ENCODE measurements around the gene ZNF385C. TPM values are rescaled to one million over a fixed set of nuclear protein-coding genes. Genes with fewer than 3 reads are reported as not detected.

Gene ZNF385C
- total RNA-seq, 4 donors from 2014 or later = 0.53 to 1.3 TPM; not detected in 2

GRCh38 chr17:42120770-42121769 is 22.8 kb upstream of the ZNF385C start, which contains the start of gene KAT2A:
Gene KAT2A, minus strand, starts transcription at chr17:42121367. Its CDS starts 63 bp downstream, at chr17:42121304.
- peak; percentile 76 to 91 (median 87) for DNase-seq
- peak within 1 kb of the TSS; percentile 70 to 95 (median 90) for H3K4me3 ChIP-seq
- H3K27me3 ChIP-seq = no peaks in the 10 kb centered on the region
- TF ChIP-seq POLR2A (IDR thresholded peaks at IDR 0.05) (peak in 1 of 2 donors; percentile 22), CTCF (IDR thresholded peaks at IDR 0.05) (no peak)
- H3K4me1 ChIP-seq = peaks cover 0 to 37% (median 4%) of the 10 kb centered on the region in 4 donors
- H3K9me3 ChIP-seq = no peaks in the 10 kb centered on the region
- peak within 1 kb of the TSS; percentile 41 to 87 (median 83) for H3K27ac ChIP-seq
- peaks cover 0 to 13% (median 0%) of the 10 kb centered on the region in 3 donors for H3K36me3 ChIP-seq

DNA sequence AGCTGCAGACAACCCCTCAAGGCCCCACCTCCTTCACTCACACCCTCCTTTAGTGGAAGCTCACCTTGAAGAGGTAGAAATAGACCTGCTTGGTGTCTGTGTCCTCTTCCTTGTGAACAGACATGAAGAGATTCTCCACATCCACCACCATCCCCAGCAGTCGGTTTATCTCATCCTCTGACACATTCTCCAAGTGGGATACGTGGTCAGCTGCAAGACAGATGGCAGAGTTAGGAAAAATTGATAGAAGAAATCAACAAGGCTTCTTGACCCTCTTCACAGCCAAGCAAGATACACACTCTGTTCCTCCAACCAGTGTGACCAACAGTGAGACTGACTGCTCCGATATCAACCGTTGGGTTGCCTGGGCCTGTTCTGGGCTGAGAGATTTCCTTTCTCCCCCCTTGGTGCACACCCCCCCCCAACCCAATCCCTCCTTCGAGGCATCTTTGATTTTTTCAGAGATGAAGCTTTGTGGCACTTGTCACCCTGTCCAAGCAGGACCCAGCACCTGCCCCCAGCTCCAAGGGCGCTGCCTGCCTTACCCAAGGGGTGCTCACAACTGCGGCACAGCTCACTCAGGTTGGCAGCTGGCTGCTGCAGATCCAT is 22.0 kb upstream of the ZNF385C start:
- Histone ChIP-seq H3K9me3 (no peaks in the 10 kb centered on the region), H3K4me1 (peaks cover 0 to 37% (median 4%) of the 10 kb centered on the region in 4 donors), H3K4me3 (peak overlapping the region in 3 of 4 donors; percentile 86 to 95 (median 95)), H3K36me3 (peaks cover 0 to 4% (median 0%) of the 10 kb centered on the region in 3 donors), H3K27ac (peak overlapping the region in 1 of 4 donors; percentile 87), H3K27me3 (no peaks in the 10 kb centered on the region)
- peak in 1 of 3 donors; percentile 50 for DNase-seq
- TF ChIP-seq POLR2A (IDR thresholded peaks at IDR 0.05) (no peak), CTCF (IDR thresholded peaks at IDR 0.05) (no peak)

- H3K27me3 ChIP-seq = no peaks in the 10 kb centered on the region
- no peaks in the 10 kb centered on the region for H3K36me3 ChIP-seq
- DNase-seq = no peak
- TF ChIP-seq POLR2A (IDR thresholded peaks at IDR 0.05) = no peak
- no peak for TF ChIP-seq CTCF (IDR thresholded peaks at IDR 0.05)
- peak overlapping the region in 1 of 4 donors; percentile 19 for H3K27ac ChIP-seq
- H3K9me3 ChIP-seq = no peaks in the 10 kb centered on the region
- peaks cover 0 to 37% (median 4%) of the 10 kb centered on the region in 4 donors for H3K4me1 ChIP-seq
- H3K4me3 ChIP-seq = no peak overlapping the region
Measured at GRCh38 chr17:42119301-42119700, 21.0 kb upstream of the ZNF385C start.

GRCh38 chr17:42118545-42118944 is 20.3 kb upstream of the ZNF385C start:
- peak in 2 of 3 donors; percentile 67 to 70 for DNase-seq
- no peaks in the 10 kb centered on the region for H3K27me3 ChIP-seq
- TF ChIP-seq POLR2A (IDR thresholded peaks at IDR 0.05) (no peak), CTCF (IDR thresholded peaks at IDR 0.05) (peak in 5 of 6 experiments; percentile 9 to 46 (median 37))
- H3K4me1 ChIP-seq = peaks cover 0 to 37% (median 4%) of the 10 kb centered on the region in 4 donors
- no peaks in the 10 kb centered on the region for H3K9me3 ChIP-seq
- no peak overlapping the region for H3K27ac ChIP-seq
- no peak overlapping the region for H3K4me3 ChIP-seq
- H3K36me3 ChIP-seq = no peaks in the 10 kb centered on the region

- H3K27ac ChIP-seq = no peak overlapping the region
- H3K36me3 ChIP-seq = no peaks in the 10 kb centered on the region
- no peaks in the 10 kb centered on the region for H3K27me3 ChIP-seq
- H3K4me3 ChIP-seq = no peak overlapping the region
- no peaks in the 10 kb centered on the region for H3K9me3 ChIP-seq
- peaks cover 0 to 38% (median 5%) of the 10 kb centered on the region in 4 donors for H3K4me1 ChIP-seq
- DNase-seq = no peak
- TF ChIP-seq POLR2A (IDR thresholded peaks at IDR 0.05) = no peak
- TF ChIP-seq CTCF (IDR thresholded peaks at IDR 0.05) = no peak
Measured at GRCh38 chr17:42118126-42118510, 19.8 kb upstream of the ZNF385C start.
